ENCODE data around the gene TOR2A.

GRCh38 chr9:127768698-127769097 lies 33.6 kb upstream of the TOR2A start:
- TF ChIP-seq MAFK (IDR thresholded peaks at IDR 0.05; ENCODE audit: low read length) (no peak), ZNF639 (CRISPR knock-in tag; conservative IDR thresholded peaks at IDR 0.05 in 1 of 2, IDR thresholded peaks at IDR 0.05 in 1 of 2) (no peak), BRCA1 (IDR thresholded peaks at IDR 0.05) (no peak), BRCA1 (CRISPR knock-in tag; IDR thresholded peaks at IDR 0.05) (no peak), CTCF (IDR thresholded peaks at IDR 0.05 in 2 of 3, conservative IDR thresholded peaks at IDR 0.05 in 1 of 3; ENCODE audit: insufficient read depth in 2 of 3, low read depth in 1 of 3, low read length in 3 of 3) (no peak), MYC (IDR thresholded peaks at IDR 0.05; ENCODE audit: low read depth, low read length) (no peak), MYC (CRISPR knock-in tag; IDR thresholded peaks at IDR 0.05; ENCODE audit: borderline replicate concordance, low read depth) (no peak), SP1 (CRISPR knock-in tag; IDR thresholded peaks at IDR 0.05) (no peak), POLR3A (IDR thresholded peaks at IDR 0.05; ENCODE audit: borderline replicate concordance, extremely low read depth, insufficient read depth, insufficient read length) (no peak), ZNF589 (CRISPR knock-in tag; IDR thresholded peaks at IDR 0.05; ENCODE audit: low read depth) (no peak), ZNF224 (CRISPR knock-in tag; IDR thresholded peaks at IDR 0.05) (no peak), SPI1 (IDR thresholded peaks at IDR 0.05; ENCODE audit: borderline replicate concordance, low read depth, low read length) (no peak), RBM34 (IDR thresholded peaks at IDR 0.05; ENCODE audit: borderline replicate concordance, insufficient read depth, low read length) (no peak), NR2C2 (CRISPR knock-in tag; IDR thresholded peaks at IDR 0.05) (no peak), NR2C2 (tag; IDR thresholded peaks at IDR 0.05) (no peak), EZH2 (IDR thresholded peaks at IDR 0.05; ENCODE audit: borderline replicate concordance, low read depth, low read length) (no peak)
